SK-N-SH (cell line): ENCODE results near the gene ACOT12.
A peak's percentile ranks its signal among the peaks of the same experiment; 100 is the strongest.

Source experiments
- CTCF ChIP-seq: fragments of 200-600 bp; sonication (generic); IDR thresholded peaks from 2 replicates; pipeline ENCODE4 v1.6.1; 2017; ENCODE audit warnings: antibody characterized with exemption, mild to moderate bottlenecking, moderate library complexity
- EZH2phosphoT487 ChIP-seq: fragments of 200-600 bp; sonication (generic); IDR thresholded peaks from 2 replicates; pipeline ENCODE4 v1.6.1; 2017; ENCODE audit warnings: low read depth, mixed run types, mild to moderate bottlenecking, antibody characterized with exemption, moderate library complexity, borderline replicate concordance
- FOSL2 ChIP-seq: IDR thresholded peaks from 2 replicates; pipeline ENCODE4 v1.4.0; 2012; ENCODE audit warnings: low read depth, mild to moderate bottlenecking, moderate library complexity, borderline replicate concordance
- GABPA ChIP-seq: IDR thresholded peaks from 2 replicates; pipeline ENCODE4 v1.4.0; 2012; ENCODE audit warnings: low read depth, mild to moderate bottlenecking
- GATA2 ChIP-seq: sonication (generic); formaldehyde crosslinking; IDR thresholded peaks from 2 replicates; pipeline ENCODE4 v1.5.0; 2020; ENCODE audit warnings: mild to moderate bottlenecking, missing genetic modification reagents
- POLR2AphosphoS5 ChIP-seq: IDR thresholded peaks from 2 replicates; pipeline ENCODE4 v1.6.1; 2012; ENCODE audit warnings: low read depth, low read length
- RAD21 ChIP-seq: IDR thresholded peaks from 2 replicates; pipeline ENCODE4 v1.6.1; 2012; ENCODE audit warnings: mild to moderate bottlenecking, low read length
- RCOR1 ChIP-seq: fragments of 150-350 bp; IDR thresholded peaks from 2 replicates; pipeline ENCODE4 v1.6.1; 2017; ENCODE audit warnings: antibody characterized with exemption, low read length
- ZBTB33 ChIP-seq: IDR thresholded peaks from 2 replicates; pipeline ENCODE4 v1.4.0; 2012; ENCODE audit warnings: low read depth, borderline replicate concordance
- TF ChIP-seq, protein P1 (sequence below): IDR thresholded peaks from 2 replicates; pipeline ENCODE4 v1.6.1; 2012; ENCODE audit warnings: mild to moderate bottlenecking, low read depth, low read length, moderate library complexity
- TF ChIP-seq, protein P2 (sequence below): IDR thresholded peaks from 2 replicates; pipeline ENCODE4; 2012
- TF ChIP-seq, protein P3 (sequence below): fragments of 150-350 bp; IDR thresholded peaks from 2 replicates; pipeline ENCODE4 v1.6.1; 2017; ENCODE audit warnings: antibody characterized with exemption, low read length, low read depth, borderline replicate concordance

- TF ChIP-seq CTCF (peak; percentile 76), RAD21 (peak; percentile 75), POLR2AphosphoS5 (no peak), EZH2phosphoT487 (no peak), RCOR1 (no peak), GABPA (no peak), ZBTB33 (no peak), GATA2 (CRISPR knock-in tag) (no peak), FOSL2 (no peak)
- TF ChIP-seq, protein P1, sequence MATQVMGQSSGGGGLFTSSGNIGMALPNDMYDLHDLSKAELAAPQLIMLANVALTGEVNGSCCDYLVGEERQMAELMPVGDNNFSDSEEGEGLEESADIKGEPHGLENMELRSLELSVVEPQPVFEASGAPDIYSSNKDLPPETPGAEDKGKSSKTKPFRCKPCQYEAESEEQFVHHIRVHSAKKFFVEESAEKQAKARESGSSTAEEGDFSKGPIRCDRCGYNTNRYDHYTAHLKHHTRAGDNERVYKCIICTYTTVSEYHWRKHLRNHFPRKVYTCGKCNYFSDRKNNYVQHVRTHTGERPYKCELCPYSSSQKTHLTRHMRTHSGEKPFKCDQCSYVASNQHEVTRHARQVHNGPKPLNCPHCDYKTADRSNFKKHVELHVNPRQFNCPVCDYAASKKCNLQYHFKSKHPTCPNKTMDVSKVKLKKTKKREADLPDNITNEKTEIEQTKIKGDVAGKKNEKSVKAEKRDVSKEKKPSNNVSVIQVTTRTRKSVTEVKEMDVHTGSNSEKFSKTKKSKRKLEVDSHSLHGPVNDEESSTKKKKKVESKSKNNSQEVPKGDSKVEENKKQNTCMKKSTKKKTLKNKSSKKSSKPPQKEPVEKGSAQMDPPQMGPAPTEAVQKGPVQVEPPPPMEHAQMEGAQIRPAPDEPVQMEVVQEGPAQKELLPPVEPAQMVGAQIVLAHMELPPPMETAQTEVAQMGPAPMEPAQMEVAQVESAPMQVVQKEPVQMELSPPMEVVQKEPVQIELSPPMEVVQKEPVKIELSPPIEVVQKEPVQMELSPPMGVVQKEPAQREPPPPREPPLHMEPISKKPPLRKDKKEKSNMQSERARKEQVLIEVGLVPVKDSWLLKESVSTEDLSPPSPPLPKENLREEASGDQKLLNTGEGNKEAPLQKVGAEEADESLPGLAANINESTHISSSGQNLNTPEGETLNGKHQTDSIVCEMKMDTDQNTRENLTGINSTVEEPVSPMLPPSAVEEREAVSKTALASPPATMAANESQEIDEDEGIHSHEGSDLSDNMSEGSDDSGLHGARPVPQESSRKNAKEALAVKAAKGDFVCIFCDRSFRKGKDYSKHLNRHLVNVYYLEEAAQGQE: no peak
- TF ChIP-seq, protein P2, sequence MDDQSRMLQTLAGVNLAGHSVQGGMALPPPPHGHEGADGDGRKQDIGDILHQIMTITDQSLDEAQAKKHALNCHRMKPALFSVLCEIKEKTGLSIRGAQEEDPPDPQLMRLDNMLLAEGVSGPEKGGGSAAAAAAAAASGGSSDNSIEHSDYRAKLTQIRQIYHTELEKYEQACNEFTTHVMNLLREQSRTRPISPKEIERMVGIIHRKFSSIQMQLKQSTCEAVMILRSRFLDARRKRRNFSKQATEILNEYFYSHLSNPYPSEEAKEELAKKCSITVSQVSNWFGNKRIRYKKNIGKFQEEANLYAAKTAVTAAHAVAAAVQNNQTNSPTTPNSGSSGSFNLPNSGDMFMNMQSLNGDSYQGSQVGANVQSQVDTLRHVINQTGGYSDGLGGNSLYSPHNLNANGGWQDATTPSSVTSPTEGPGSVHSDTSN: no peak
- TF ChIP-seq, protein P3, sequence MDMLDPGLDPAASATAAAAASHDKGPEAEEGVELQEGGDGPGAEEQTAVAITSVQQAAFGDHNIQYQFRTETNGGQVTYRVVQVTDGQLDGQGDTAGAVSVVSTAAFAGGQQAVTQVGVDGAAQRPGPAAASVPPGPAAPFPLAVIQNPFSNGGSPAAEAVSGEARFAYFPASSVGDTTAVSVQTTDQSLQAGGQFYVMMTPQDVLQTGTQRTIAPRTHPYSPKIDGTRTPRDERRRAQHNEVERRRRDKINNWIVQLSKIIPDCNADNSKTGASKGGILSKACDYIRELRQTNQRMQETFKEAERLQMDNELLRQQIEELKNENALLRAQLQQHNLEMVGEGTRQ: no peak
These were observed 31.6 kb upstream of the ACOT12 start for GRCh38 chr5:81425569-81425968.
